HepG2 (cell line): ENCODE measurements around the gene PODXL. TPM values are rescaled to one million over a fixed set of nuclear protein-coding genes. Genes with fewer than 3 reads are reported as not detected.

Source experiments
- ATAC-seq: fragments of 200-7000 bp; cut with Tn5 transposase; 3 replicates; pipeline ENCODE4 v1.9.1; 2020; ENCODE audit warnings: mild to moderate bottlenecking, moderate library complexity
- BruUV-seq: library from RNA; stranded (reverse); fragments of 400-500 nt; replicated peaks from 2 replicates; lab custom pipeline; 2021; lab: Mats Ljungman, UMichigan
- CTCF ChIA-PET: fragments of 300-600 bp; formaldehyde crosslinking; extraction: SDS; loops from one replicate; lab custom pipeline; 2021; ENCODE audit warnings: low total read pairs, inconsistent platforms, low intra/inter-chr PET ratio; lab: Yijun Ruan, JAX
- POLR2A ChIA-PET: fragments of 350-600 bp; sonication (Branson Sonifier 250); formaldehyde crosslinking; loops from one replicate; lab custom pipeline; 2020; ENCODE audit warnings: antibody characterized with exemption, inconsistent platforms; lab: Yijun Ruan, JAX
- DNase-seq: peaks from one replicate; pipeline ENCODE4 v3.0.0-alpha.2; 2015; ENCODE audit warnings: low spot score
- FAIRE-seq: peaks from 3 replicates; lab custom pipeline; 2011; peaks lifted over from hg19 to GRCh38; lab: Jason Lieb, UNC
- H2AFZ ChIP-seq: one replicate; pipeline ENCODE4 v1.6.1; 2011; ENCODE audit warnings: low read length, inconsistent platforms
- H3K27ac ChIP-seq: fragments of 300-600 bp; 3 replicates; pipeline ENCODE4 v1.8.0; 2011; ENCODE audit warnings: mixed run types, mild to moderate bottlenecking, mixed read lengths, low read length, inconsistent platforms; ENCODE audit not compliant: insufficient read depth; ENCODE audit errors: extremely low read length
- H3K27me3 ChIP-seq, 2 experiments: fragments of 200-600 bp in 1 of 2; 2 replicates in 1 of 2; 3 replicates in 1 of 2; pipeline versions ENCODE4 v1.6.0 to v1.8.0; 2011; ENCODE audit warnings: low read length in 2 of 2, mild to moderate bottlenecking in 2 of 2, moderate library complexity in 2 of 2, inconsistent platforms in 1 of 2; ENCODE audit not compliant: insufficient read depth in 2 of 2, control insufficient read depth in 1 of 2
- H3K36me3 ChIP-seq, 2 experiments: fragments of 200-600 bp in 1 of 2; replicated peaks in 1 of 2; 2 replicates in 1 of 2; 3 replicates in 1 of 2; pipeline versions ENCODE4 v1.5.1 to v1.8.0; 2011; ENCODE audit warnings: low read length in 2 of 2, inconsistent platforms in 1 of 2; ENCODE audit not compliant: insufficient read depth in 2 of 2, control insufficient read depth in 1 of 2
- H3K4me1 ChIP-seq: 2 replicates; pipeline ENCODE4 v1.5.1; 2012; ENCODE audit warnings: low read length, inconsistent platforms; ENCODE audit not compliant: insufficient read depth
- H3K4me2 ChIP-seq: 2 replicates; pipeline ENCODE4 v1.6.0; 2011; ENCODE audit warnings: low read depth, low read length, inconsistent platforms
- H3K4me3 ChIP-seq, 3 experiments: fragments of 200-600 bp in 1 of 3; sonication (generic), shearing (Covaris generic) in 1 of 3; replicated peaks in 1 of 3; 2 replicates each; pipeline ENCODE4 v1.5.1; 2011 to 2016; ENCODE audit warnings: low read length in 3 of 3, inconsistent platforms in 2 of 3, low read depth in 2 of 3, mild to moderate bottlenecking in 2 of 3, control low read depth in 1 of 3, mixed read lengths in 1 of 3; ENCODE audit not compliant: insufficient read depth in 1 of 3
- H3K79me2 ChIP-seq: one replicate; pipeline ENCODE4 v1.6.1; 2011; ENCODE audit warnings: low read length, inconsistent platforms; ENCODE audit not compliant: insufficient read depth
- H3K9ac ChIP-seq: 2 replicates; pipeline ENCODE4 v1.6.0; 2011; ENCODE audit warnings: mild to moderate bottlenecking, low read depth, low read length, inconsistent platforms; ENCODE audit not compliant: insufficient read depth
- H3K9me3 ChIP-seq: 2 replicates; pipeline ENCODE4 v1.5.1; 2012; ENCODE audit warnings: mild to moderate bottlenecking, low read length
- H4K20me1 ChIP-seq: 2 replicates; pipeline ENCODE4 v1.6.0; 2011; ENCODE audit warnings: inconsistent platforms, mild to moderate bottlenecking, low read length, moderate library complexity; ENCODE audit not compliant: insufficient read depth
- CBX1 ChIP-seq: IDR thresholded peaks from one replicate; pipeline ENCODE4 v1.6.1; 2016; ENCODE audit warnings: antibody characterized with exemption, low read depth
- ELF1 ChIP-seq: sonication (generic); formaldehyde crosslinking; IDR thresholded peaks from 2 replicates; pipeline ENCODE4 v1.4.0; 2020; ENCODE audit warnings: missing genetic modification reagents
- HCFC1 ChIP-seq: fragments of 150-350 bp; IDR thresholded peaks from 2 replicates; pipeline ENCODE4 v1.6.1; 2014; ENCODE audit warnings: low read depth, low read length
- HDAC2 ChIP-seq: sonication (generic); formaldehyde crosslinking; IDR thresholded peaks from 2 replicates; pipeline ENCODE4 v1.4.0; 2020; ENCODE audit warnings: missing genetic modification reagents
- SNAI1 ChIP-seq: sonication (generic); formaldehyde crosslinking; IDR thresholded peaks from 2 replicates; pipeline ENCODE4 v1.5.0; 2020; ENCODE audit warnings: mild to moderate bottlenecking, missing genetic modification reagents, borderline replicate concordance
- ZNF629 ChIP-seq: sonication (generic); formaldehyde crosslinking; conservative IDR thresholded peaks from 2 replicates; pipeline ENCODE4 v1.5.0; 2020; ENCODE audit warnings: missing genetic modification reagents
- WGBS: methylation state at CpG from one replicate; pipeline ENCODE4 v1.1.6; 2017; ENCODE audit warnings: low lambda C conversion rate; 5-methylcytosine and 5-hydroxymethylcytosine counted together
- in situ Hi-C: cut with HindIII; loops from 2 replicates; pipeline ENCODE4 v1.10.0; 2017; ENCODE audit warnings: low pct_unique_long_range_greater_than_20kb; ENCODE audit not compliant: extremely low pct_ligation_motif_present
- intact Hi-C: fragments of 100-400 bp; cut with micrococcal nuclease; formaldehyde crosslinking; loops from one replicate; pipeline ENCODE4 v1.10.0; 2022; ENCODE audit not compliant: unreplicated experiment
- polyA plus RNA-seq, 8 experiments: library from polyadenylated mRNA; depleted of rRNA in 3 of 8; stranded (reverse) in 7 of 8; unstranded in 1 of 8; fragments of >200 nt; fragmentation: Illumina TruSeq in 4 of 8; extraction: Trizol in 4 of 8; gene quantifications; 2 replicates each; pipeline versions ENCODE4 v1.2.1 to v1.2.3, GENCODE V29; 2011 to 2016; ENCODE audit warnings: low read depth in 4 of 8, missing spikeins in 1 of 8, mixed read lengths in 1 of 8; ENCODE audit not compliant: insufficient read depth in 1 of 8
- total RNA-seq, 5 experiments: library from RNA; depleted of rRNA; stranded (reverse); fragments of >200 nt; fragmentation: Illumina TruSeq; extraction: Trizol; gene quantifications; 2 replicates each; pipeline ENCODE4 v1.2.3, GENCODE V29; 2016; ENCODE audit warnings: low read depth in 1 of 5
- TF ChIP-seq, protein P1 (sequence below): sonication (generic); formaldehyde crosslinking; IDR thresholded peaks from 2 replicates; pipeline ENCODE4 v1.5.1; 2020; ENCODE audit warnings: mild to moderate bottlenecking, missing genetic modification reagents, moderate library complexity
- TF ChIP-seq, protein P2 (sequence below): conservative IDR thresholded peaks from 2 replicates; pipeline ENCODE4 v1.6.1; 2018; ENCODE audit warnings: missing genetic modification reagents
- TF ChIP-seq, protein P3 (sequence below): sonication (generic); formaldehyde crosslinking; IDR thresholded peaks from 2 replicates; pipeline ENCODE4 v1.4.0; 2020; ENCODE audit warnings: missing genetic modification reagents, borderline replicate concordance
- TF ChIP-seq, protein P4 (sequence below): sonication (generic); formaldehyde crosslinking; IDR thresholded peaks from 2 replicates; pipeline ENCODE4 v1.5.0; 2020; ENCODE audit warnings: mild to moderate bottlenecking, missing genetic modification reagents, moderate library complexity
- TF ChIP-seq, protein P5 (sequence below): sonication (generic); formaldehyde crosslinking; IDR thresholded peaks from 2 replicates; pipeline ENCODE4 v1.5.0; 2020; ENCODE audit warnings: missing genetic modification reagents

Gene PODXL
- total and polyA plus RNA-seq, 2 of the 13 experiments (the other 11 are each of a cell fraction or from before 2014, with no cell fraction given) = 0.22 to 0.54 TPM

DNA sequence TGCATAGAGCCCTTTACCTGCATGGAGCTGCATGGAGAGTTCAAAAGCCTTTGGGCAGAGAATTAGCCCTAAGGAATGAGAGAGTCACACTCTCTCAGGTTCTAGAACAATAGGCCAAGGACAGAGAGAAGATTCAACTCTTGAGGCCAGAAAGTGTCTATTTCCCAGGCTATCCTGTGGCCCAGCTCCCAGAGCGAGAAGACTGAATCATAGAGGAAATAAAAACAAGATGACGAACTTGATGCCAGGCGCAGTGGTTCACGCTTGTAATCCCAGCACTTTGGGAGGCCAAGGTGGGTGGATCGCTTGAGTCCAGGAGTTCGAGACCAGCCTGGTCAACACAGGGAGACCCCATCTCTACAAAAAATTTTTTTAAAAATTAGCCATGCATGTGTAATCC, 18.3 kb upstream of the PODXL start:
- Histone ChIP-seq H2AFZ (no peak overlapping the region), H3K36me3 (no peaks in the 10 kb centered on the region), H3K27ac (no peak overlapping the region), H3K79me2 (no peaks in the 10 kb centered on the region), H3K9me3 (no peaks in the 10 kb centered on the region), H3K4me1 (peaks cover 14% of the 10 kb centered on the region), H3K27me3 (no peaks in the 10 kb centered on the region; a peak in 1 of 5 replicates), H4K20me1 (no peaks in the 10 kb centered on the region), H3K9ac (no peak overlapping the region), H3K4me3 (no peak overlapping the region), H3K4me2 (no peak overlapping the region)
- POLR2A ChIA-PET = no interaction called here
- in situ Hi-C loops = no loop called here
- no peak for ATAC-seq
- 62% methylated on average over 6 of the region's 6 CpGs for WGBS
- DNase-seq = no peak
- intact Hi-C loops = no loop called here
- BruUV-seq = no TSS peak
- CTCF ChIA-PET = no interaction called here
- FAIRE-seq = no peak
- TF ChIP-seq, protein P1, sequence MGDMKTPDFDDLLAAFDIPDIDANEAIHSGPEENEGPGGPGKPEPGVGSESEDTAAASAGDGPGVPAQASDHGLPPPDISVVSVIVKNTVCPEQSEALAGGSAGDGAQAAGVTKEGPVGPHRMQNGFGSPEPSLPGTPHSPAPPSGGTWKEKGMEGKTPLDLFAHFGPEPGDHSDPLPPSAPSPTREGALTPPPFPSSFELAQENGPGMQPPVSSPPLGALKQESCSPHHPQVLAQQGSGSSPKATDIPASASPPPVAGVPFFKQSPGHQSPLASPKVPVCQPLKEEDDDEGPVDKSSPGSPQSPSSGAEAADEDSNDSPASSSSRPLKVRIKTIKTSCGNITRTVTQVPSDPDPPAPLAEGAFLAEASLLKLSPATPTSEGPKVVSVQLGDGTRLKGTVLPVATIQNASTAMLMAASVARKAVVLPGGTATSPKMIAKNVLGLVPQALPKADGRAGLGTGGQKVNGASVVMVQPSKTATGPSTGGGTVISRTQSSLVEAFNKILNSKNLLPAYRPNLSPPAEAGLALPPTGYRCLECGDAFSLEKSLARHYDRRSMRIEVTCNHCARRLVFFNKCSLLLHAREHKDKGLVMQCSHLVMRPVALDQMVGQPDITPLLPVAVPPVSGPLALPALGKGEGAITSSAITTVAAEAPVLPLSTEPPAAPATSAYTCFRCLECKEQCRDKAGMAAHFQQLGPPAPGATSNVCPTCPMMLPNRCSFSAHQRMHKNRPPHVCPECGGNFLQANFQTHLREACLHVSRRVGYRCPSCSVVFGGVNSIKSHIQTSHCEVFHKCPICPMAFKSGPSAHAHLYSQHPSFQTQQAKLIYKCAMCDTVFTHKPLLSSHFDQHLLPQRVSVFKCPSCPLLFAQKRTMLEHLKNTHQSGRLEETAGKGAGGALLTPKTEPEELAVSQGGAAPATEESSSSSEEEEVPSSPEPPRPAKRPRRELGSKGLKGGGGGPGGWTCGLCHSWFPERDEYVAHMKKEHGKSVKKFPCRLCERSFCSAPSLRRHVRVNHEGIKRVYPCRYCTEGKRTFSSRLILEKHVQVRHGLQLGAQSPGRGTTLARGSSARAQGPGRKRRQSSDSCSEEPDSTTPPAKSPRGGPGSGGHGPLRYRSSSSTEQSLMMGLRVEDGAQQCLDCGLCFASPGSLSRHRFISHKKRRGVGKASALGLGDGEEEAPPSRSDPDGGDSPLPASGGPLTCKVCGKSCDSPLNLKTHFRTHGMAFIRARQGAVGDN (CRISPR knock-in tag) = no peak
- TF ChIP-seq HDAC2 (CRISPR knock-in tag) (no peak), ZNF629 (CRISPR knock-in tag) (no peak), SNAI1 (CRISPR knock-in tag) (no peak), ELF1 (CRISPR knock-in tag) (no peak), CBX1 (no peak), HCFC1 (no peak)
- TF ChIP-seq, protein P2, sequence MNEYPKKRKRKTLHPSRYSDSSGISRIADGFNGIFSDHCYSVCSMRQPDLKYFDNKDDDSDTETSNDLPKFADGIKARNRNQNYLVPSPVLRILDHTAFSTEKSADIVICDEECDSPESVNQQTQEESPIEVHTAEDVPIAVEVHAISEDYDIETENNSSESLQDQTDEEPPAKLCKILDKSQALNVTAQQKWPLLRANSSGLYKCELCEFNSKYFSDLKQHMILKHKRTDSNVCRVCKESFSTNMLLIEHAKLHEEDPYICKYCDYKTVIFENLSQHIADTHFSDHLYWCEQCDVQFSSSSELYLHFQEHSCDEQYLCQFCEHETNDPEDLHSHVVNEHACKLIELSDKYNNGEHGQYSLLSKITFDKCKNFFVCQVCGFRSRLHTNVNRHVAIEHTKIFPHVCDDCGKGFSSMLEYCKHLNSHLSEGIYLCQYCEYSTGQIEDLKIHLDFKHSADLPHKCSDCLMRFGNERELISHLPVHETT = no peak
- TF ChIP-seq, protein P3, sequence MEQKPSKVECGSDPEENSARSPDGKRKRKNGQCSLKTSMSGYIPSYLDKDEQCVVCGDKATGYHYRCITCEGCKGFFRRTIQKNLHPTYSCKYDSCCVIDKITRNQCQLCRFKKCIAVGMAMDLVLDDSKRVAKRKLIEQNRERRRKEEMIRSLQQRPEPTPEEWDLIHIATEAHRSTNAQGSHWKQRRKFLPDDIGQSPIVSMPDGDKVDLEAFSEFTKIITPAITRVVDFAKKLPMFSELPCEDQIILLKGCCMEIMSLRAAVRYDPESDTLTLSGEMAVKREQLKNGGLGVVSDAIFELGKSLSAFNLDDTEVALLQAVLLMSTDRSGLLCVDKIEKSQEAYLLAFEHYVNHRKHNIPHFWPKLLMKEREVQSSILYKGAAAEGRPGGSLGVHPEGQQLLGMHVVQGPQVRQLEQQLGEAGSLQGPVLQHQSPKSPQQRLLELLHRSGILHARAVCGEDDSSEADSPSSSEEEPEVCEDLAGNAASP (CRISPR knock-in tag) = no peak
- TF ChIP-seq, protein P4, sequence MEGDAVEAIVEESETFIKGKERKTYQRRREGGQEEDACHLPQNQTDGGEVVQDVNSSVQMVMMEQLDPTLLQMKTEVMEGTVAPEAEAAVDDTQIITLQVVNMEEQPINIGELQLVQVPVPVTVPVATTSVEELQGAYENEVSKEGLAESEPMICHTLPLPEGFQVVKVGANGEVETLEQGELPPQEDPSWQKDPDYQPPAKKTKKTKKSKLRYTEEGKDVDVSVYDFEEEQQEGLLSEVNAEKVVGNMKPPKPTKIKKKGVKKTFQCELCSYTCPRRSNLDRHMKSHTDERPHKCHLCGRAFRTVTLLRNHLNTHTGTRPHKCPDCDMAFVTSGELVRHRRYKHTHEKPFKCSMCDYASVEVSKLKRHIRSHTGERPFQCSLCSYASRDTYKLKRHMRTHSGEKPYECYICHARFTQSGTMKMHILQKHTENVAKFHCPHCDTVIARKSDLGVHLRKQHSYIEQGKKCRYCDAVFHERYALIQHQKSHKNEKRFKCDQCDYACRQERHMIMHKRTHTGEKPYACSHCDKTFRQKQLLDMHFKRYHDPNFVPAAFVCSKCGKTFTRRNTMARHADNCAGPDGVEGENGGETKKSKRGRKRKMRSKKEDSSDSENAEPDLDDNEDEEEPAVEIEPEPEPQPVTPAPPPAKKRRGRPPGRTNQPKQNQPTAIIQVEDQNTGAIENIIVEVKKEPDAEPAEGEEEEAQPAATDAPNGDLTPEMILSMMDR (CRISPR knock-in tag) = no peak
- TF ChIP-seq, protein P5, sequence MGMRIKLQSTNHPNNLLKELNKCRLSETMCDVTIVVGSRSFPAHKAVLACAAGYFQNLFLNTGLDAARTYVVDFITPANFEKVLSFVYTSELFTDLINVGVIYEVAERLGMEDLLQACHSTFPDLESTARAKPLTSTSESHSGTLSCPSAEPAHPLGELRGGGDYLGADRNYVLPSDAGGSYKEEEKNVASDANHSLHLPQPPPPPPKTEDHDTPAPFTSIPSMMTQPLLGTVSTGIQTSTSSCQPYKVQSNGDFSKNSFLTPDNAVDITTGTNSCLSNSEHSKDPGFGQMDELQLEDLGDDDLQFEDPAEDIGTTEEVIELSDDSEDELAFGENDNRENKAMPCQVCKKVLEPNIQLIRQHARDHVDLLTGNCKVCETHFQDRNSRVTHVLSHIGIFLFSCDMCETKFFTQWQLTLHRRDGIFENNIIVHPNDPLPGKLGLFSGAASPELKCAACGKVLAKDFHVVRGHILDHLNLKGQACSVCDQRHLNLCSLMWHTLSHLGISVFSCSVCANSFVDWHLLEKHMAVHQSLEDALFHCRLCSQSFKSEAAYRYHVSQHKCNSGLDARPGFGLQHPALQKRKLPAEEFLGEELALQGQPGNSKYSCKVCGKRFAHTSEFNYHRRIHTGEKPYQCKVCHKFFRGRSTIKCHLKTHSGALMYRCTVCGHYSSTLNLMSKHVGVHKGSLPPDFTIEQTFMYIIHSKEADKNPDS (CRISPR knock-in tag) = no peak
